Stimulated activated CD8-positive, alpha-beta memory T cell treated with anti-CD3 and anti-CD28 coated beads, Interleukin-15, amount 100 ng/mL, for 24 hours (primary cell): ENCODE results near the gene SYNE1.
"Not testable (repeated sequence)": the region's sequence is repeated elsewhere in the genome, so short reads cannot be mapped to it uniquely, and the experiment has no call there.

Source experiments
- DNase-seq: peaks from one replicate; pipeline ENCODE4 v3.0.0-alpha.2; 2020; ENCODE audit warnings: low read depth

The SYNE1 gene

GRCh38 chr6:152138344-152138743, 498.8 kb downstream of the SYNE1 start:
- DNase-seq, result not testable (repeated sequence)

- DNase-seq, result no peak
These were observed 500.7 kb downstream of the SYNE1 start for GRCh38 chr6:152136449-152136825.

GRCh38 chr6:152135755-152136448, 501.3 kb downstream of the SYNE1 start:
- no peak for DNase-seq

GRCh38 chr6:152130441-152130840, 506.7 kb downstream of the SYNE1 start:
- DNase-seq, result no peak

GRCh38 chr6:152129691-152130151, 507.4 kb downstream of the SYNE1 start:
- no peak for DNase-seq

- DNase-seq, result no peak
These were observed 509.6 kb downstream of the SYNE1 start for GRCh38 chr6:152127432-152128165.

- no peak for DNase-seq
These were observed 512.6 kb downstream of the SYNE1 start for GRCh38 chr6:152124429-152125074.

GRCh38 chr6:152123076-152123475, 514.1 kb downstream of the SYNE1 start:
- DNase-seq, result no peak

GRCh38 chr6:152122434-152122833, 514.7 kb downstream of the SYNE1 start:
- DNase-seq, result no peak

GRCh38 chr6:152121910-152122309, 515.3 kb downstream of the SYNE1 start:
- no peak for DNase-seq

- DNase-seq, result no peak
These were observed 517.3 kb downstream of the SYNE1 start for GRCh38 chr6:152119831-152120230.

GRCh38 chr6:152118678-152119077, 518.5 kb downstream of the SYNE1 start:
- DNase-seq, result no peak

- DNase-seq, result no peak
These were observed 518.9 kb downstream of the SYNE1 start for GRCh38 chr6:152118224-152118623.

GRCh38 chr6:152117156-152118133, 519.7 kb downstream of the SYNE1 start:
- no peak for DNase-seq

- DNase-seq, result no peak
These were observed 524.5 kb downstream of the SYNE1 start for GRCh38 chr6:152112491-152113261.

GRCh38 chr6:152110886-152111820, 526.0 kb downstream of the SYNE1 start:
- no peak for DNase-seq

GRCh38 chr6:152107973-152108372, 529.2 kb downstream of the SYNE1 start:
- DNase-seq, result no peak

GRCh38 chr6:152100183-152100618, 537.0 kb downstream of the SYNE1 start:
- no peak for DNase-seq

GRCh38 chr6:152099446-152100182, 537.5 kb downstream of the SYNE1 start:
- DNase-seq, result no peak
